ENCODE measurements around the gene PRKCSH. TPM values are rescaled to one million over a fixed set of nuclear protein-coding genes. Genes with fewer than 3 reads are reported as not detected.
"Not testable (repeated sequence)": the region's sequence is repeated elsewhere in the genome, so short reads cannot be mapped to it uniquely, and the experiment has no call there.

The PRKCSH gene
- total and polyA plus RNA-seq, 5 donors from 2014 or later = 29.0 to 244 (median 32.5) TPM

DNA sequence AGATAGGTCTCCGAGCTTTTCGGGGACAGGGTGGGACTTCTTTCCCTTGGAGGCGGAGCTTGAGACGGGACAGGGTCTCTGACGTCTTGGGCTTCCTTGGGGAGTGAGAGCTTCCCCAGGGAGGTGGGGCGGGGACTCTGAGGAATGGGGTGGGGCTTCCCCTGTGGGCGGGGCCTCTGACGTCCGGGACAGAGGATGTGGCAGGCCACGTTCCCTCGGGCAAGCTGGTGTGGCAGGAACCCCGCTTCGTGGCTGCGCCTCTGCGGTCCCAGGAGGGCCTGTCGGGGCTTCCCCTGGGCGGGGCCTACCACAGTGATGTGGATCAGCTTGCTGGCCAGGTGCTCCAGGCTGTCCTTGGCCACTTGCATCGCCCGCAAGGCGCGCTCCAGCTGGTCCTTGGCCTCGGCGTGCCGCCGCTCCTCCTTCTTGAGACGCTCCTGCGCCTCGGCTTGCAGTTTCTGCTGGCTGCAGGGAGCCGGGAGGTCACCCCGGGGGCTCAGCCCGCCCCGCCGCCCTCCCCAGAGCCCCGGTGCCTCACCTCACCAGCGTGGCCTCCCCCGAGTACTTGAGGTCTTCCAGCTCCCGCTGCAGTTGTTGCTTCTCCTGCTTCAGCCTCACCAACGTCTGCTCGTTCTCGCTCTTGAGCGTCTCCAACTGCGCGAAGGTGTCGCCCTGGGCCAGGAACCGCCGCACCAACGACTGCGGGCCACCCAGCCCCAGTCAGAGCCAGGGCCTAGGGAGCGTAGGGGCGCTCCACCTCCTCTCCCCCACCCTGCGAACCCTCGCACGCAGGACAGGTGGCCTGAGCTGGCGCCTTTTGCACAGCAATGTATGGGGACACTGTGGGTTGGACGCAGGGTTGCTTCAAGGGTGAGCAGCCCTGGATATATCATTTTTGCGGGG lies 13.0 kb upstream of the PRKCSH start:
- Mint-ChIP-seq H3K36me3 (no peaks in the 10 kb centered on the region), H3K27me3 (peaks cover 64% of the 10 kb centered on the region), H3K27ac (no peak overlapping the region), H3K4me3 (peak overlapping the region; percentile 73 to 85 (median 76)), H3K9me3 (no peaks in the 10 kb centered on the region), H3K4me1 (peaks cover 0 to 50% (median 19%) of the 10 kb centered on the region in 4 donors)
- peaks cover 9% of the 10 kb centered on the region for H3K27me3 ChIP-seq (ENCODE audit: control insufficient read depth, insufficient read depth, low read length)
- DNase-seq (peak; percentile 44 to 75 (median 56)), ATAC-seq (ENCODE audit: low read depth in 2 of 2) (peak; percentile 61 to 72)
- peaks cover 53% of the 10 kb centered on the region for H3K4me1 ChIP-seq (ENCODE audit: control insufficient read depth, insufficient read depth, low read length, poor library complexity, severe bottlenecking)
- H3K36me3 ChIP-seq (ENCODE audit: control insufficient read depth, insufficient read depth, low read length) = no peaks in the 10 kb centered on the region
- H3K9me3 ChIP-seq (ENCODE audit: control insufficient read depth in 2 of 2, low read length in 2 of 2) = no peaks in the 10 kb centered on the region
- no peak overlapping the region for H3K27ac ChIP-seq (ENCODE audit: insufficient read depth, low read length, poor library complexity, severe bottlenecking)
- peak overlapping the region; percentile 19 for H3K4me3 ChIP-seq (ENCODE audit: low read depth, low read length)

DNA sequence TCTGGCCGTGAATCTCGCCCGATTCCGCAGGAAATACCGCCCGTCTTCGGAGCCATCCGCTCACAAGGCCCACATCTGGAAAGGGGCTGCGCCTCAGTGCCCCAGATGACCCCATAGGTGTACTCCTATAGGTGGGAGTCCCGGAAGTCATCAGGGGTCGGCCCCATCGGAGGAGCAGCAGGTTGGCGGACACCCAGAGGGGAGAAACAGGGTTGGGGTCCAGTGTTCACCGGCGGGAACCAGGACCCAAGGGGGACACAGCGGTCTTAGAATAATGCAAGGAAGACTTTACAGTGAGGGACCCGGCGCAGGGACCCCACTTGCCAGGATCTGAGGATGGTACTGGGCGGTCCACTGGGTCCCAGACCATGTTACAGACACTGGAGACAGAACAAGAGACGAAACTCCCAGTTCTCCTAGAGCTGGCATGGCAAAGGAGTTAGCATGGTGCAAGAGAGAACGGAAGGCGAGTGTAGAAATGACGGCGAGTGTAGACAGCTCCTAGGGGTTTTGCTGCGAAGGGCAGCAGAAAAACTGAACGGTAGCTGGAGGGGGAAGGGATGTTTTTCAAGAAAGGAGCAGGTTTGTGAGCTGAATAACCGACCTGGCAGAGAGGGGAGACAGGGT lies 12.2 kb upstream of the PRKCSH start:
- Mint-ChIP-seq H3K9me3 (no peaks in the 10 kb centered on the region), H3K36me3 (no peaks in the 10 kb centered on the region), H3K4me3 (peak overlapping the region; percentile 45 to 85 (median 76)), H3K4me1 (peaks cover 0 to 48% (median 19%) of the 10 kb centered on the region in 4 donors), H3K27ac (peak overlapping the region in 1 of 3 donors; percentile 56), H3K27me3 (peaks cover 56% of the 10 kb centered on the region)
- Histone ChIP-seq H3K36me3 (ENCODE audit: control insufficient read depth, insufficient read depth, low read length) (no peaks in the 10 kb centered on the region), H3K4me1 (ENCODE audit: control insufficient read depth, insufficient read depth, low read length, poor library complexity, severe bottlenecking) (peaks cover 52% of the 10 kb centered on the region), H3K27me3 (ENCODE audit: control insufficient read depth, insufficient read depth, low read length) (peaks cover 9% of the 10 kb centered on the region), H3K4me3 (ENCODE audit: low read depth, low read length) (peak overlapping the region; percentile 24), H3K27ac (ENCODE audit: insufficient read depth, low read length, poor library complexity, severe bottlenecking) (no peak overlapping the region), H3K9me3 (ENCODE audit: control insufficient read depth in 2 of 2, low read length in 2 of 2) (no peaks in the 10 kb centered on the region)
- ATAC-seq (ENCODE audit: low read depth in 2 of 2) (no peak), DNase-seq (peak in 1 of 3 donors; percentile 9)

DNA sequence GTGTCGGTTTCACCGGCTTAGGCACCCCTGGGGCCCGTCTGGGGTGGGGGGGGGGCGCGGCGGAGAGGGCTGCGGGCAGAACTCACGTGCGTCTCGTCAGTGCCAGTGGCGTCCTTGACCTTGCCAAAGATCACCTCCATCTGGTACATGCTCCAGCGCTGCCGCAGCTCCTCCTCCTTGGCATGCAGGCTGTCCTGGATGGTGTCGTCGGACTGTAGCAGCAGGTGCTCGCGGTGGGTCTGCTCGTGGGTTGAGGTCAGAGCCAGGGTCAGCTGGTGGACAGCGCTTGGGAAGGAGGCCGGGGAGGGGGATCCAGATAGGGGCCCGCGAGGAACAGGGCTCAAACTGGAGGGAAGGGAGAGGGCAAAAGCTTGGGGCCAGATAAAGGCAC lies 11.6 kb upstream of the PRKCSH start:
- Mint-ChIP-seq H3K4me3 (peak overlapping the region in 2 of 4 donors; percentile 73 to 85), H3K27ac (no peak overlapping the region), H3K4me1 (peaks cover 0 to 43% (median 19%) of the 10 kb centered on the region in 4 donors), H3K27me3 (peaks cover 52% of the 10 kb centered on the region), H3K9me3 (no peaks in the 10 kb centered on the region), H3K36me3 (no peaks in the 10 kb centered on the region)
- Histone ChIP-seq H3K9me3 (ENCODE audit: control insufficient read depth in 2 of 2, low read length in 2 of 2) (no peaks in the 10 kb centered on the region), H3K4me1 (ENCODE audit: control insufficient read depth, insufficient read depth, low read length, poor library complexity, severe bottlenecking) (peaks cover 47% of the 10 kb centered on the region), H3K36me3 (ENCODE audit: control insufficient read depth, insufficient read depth, low read length) (no peaks in the 10 kb centered on the region), H3K4me3 (ENCODE audit: low read depth, low read length) (no peak overlapping the region), H3K27me3 (ENCODE audit: control insufficient read depth, insufficient read depth, low read length) (peaks cover 9% of the 10 kb centered on the region), H3K27ac (ENCODE audit: insufficient read depth, low read length, poor library complexity, severe bottlenecking) (no peak overlapping the region)
- DNase-seq (no peak), ATAC-seq (ENCODE audit: low read depth in 2 of 2) (no peak)

DNA sequence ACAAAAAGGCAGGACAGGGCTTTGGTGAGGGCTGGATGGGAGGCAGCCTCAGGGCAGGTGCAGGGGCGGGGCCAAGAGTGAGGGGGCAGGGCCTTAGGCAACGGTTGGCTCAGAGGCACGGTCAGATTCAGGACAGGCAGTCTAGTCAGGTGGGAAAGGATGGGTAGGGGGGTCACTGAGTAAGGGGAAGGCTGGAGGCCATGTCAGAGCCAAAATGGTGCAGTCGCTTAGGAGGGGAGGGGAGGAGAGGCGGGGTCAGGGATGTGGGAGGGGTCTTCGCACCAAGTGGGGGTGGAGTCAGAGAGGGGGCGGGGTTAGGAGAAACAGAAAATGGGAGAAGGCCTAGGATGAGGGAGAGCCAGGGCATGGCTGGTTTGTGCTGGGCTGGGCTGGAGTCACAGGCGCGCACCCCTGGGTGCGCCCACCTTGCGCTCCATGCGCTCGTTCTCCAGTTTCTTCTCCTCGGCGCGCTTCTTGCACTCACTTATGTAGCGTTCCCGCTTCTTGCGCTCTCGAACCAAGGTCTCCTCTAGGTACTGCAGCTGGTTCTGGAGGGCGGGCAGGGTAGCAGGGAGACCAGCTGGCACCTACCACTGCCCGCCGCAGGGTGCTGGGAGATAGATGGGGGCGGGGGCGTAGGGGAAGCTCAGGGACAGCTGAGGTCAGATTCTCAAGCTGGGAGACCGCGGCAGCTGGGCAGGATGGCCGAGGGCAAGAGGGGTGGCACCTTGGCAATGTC lies 9.5 kb upstream of the PRKCSH start:
- H3K27ac Mint-ChIP-seq = no peak overlapping the region
- H3K36me3 Mint-ChIP-seq = no peaks in the 10 kb centered on the region
- no peak for ATAC-seq (ENCODE audit: low read depth in 2 of 2)
- no peak for DNase-seq
- peaks cover 31% of the 10 kb centered on the region for H3K27me3 Mint-ChIP-seq
- no peaks in the 10 kb centered on the region for H3K36me3 ChIP-seq (ENCODE audit: control insufficient read depth, insufficient read depth, low read length)
- peaks cover 9% of the 10 kb centered on the region for H3K27me3 ChIP-seq (ENCODE audit: control insufficient read depth, insufficient read depth, low read length)
- H3K4me1 Mint-ChIP-seq = peaks cover 0 to 31% (median 16%) of the 10 kb centered on the region in 4 donors
- H3K9me3 ChIP-seq (ENCODE audit: control insufficient read depth in 2 of 2, low read length in 2 of 2) = no peaks in the 10 kb centered on the region
- no peak overlapping the region for H3K4me3 ChIP-seq (ENCODE audit: low read depth, low read length)
- H3K4me3 Mint-ChIP-seq = no peak overlapping the region
- H3K4me1 ChIP-seq (ENCODE audit: control insufficient read depth, insufficient read depth, low read length, poor library complexity, severe bottlenecking) = peaks cover 32% of the 10 kb centered on the region
- H3K9me3 Mint-ChIP-seq = no peaks in the 10 kb centered on the region
- no peak overlapping the region for H3K27ac ChIP-seq (ENCODE audit: insufficient read depth, low read length, poor library complexity, severe bottlenecking)

DNA sequence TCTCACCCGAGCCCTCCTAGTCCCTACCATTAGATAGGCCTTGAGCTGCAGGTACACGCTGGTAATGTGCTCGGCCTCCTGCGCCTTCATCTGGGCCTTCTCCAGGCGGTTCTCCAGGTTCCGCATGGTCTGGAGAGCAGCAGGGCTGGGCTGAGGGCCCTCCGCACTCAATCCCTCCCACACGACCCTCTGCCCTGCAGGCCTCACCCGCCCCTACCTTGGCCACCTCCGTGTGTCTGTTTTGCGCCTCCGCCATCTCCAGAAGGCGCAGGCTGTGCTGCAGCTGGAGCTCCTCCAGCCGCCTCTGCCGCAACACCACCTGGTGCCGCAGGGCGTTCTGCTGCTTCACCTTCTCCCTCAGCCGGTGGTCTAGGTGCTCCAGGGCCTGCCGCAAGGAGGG lies 8.8 kb upstream of the PRKCSH start:
- no peak overlapping the region for H3K27ac Mint-ChIP-seq
- H3K4me3 ChIP-seq (ENCODE audit: low read depth, low read length) = no peak overlapping the region
- DNase-seq (no peak), ATAC-seq (ENCODE audit: low read depth in 2 of 2) (no peak)
- no peaks in the 10 kb centered on the region for H3K36me3 Mint-ChIP-seq
- H3K9me3 Mint-ChIP-seq = no peaks in the 10 kb centered on the region
- peaks cover 24% of the 10 kb centered on the region for H3K4me1 ChIP-seq (ENCODE audit: control insufficient read depth, insufficient read depth, low read length, poor library complexity, severe bottlenecking)
- H3K27me3 Mint-ChIP-seq = peaks cover 24% of the 10 kb centered on the region
- H3K36me3 ChIP-seq (ENCODE audit: control insufficient read depth, insufficient read depth, low read length) = no peaks in the 10 kb centered on the region
- no peak overlapping the region for H3K27ac ChIP-seq (ENCODE audit: insufficient read depth, low read length, poor library complexity, severe bottlenecking)
- H3K9me3 ChIP-seq (ENCODE audit: control insufficient read depth in 2 of 2, low read length in 2 of 2) = no peaks in the 10 kb centered on the region
- H3K4me1 Mint-ChIP-seq = peaks cover 0 to 24% (median 13%) of the 10 kb centered on the region in 4 donors
- H3K4me3 Mint-ChIP-seq = no peak overlapping the region
- peaks cover 4% of the 10 kb centered on the region for H3K27me3 ChIP-seq (ENCODE audit: control insufficient read depth, insufficient read depth, low read length)

DNA sequence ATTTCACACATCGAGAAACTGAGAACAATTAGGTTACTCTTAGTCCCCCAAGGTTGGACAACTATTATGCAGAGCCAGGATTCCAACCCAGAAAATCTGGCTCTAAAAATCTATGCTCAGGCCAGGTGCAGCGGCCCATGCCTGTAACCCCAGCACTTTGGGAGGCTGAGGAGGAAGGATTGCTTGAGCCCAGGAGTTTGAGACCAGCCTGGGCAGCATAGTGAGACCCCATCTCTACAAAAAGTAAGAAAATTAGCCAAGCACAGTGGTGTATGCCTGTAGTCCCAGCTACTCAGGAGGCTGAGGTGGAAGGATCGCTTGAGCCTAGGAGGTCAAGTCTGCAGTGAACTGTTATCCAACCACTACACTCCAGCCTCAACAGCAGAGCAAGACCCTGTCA lies 1.9 kb upstream of the PRKCSH start:
- not testable (repeated sequence) for H3K27me3 Mint-ChIP-seq; H3K4me3 ChIP-seq (ENCODE audit: low read depth, low read length); DNase-seq; ATAC-seq (ENCODE audit: low read depth in 2 of 2); H3K9me3 ChIP-seq (ENCODE audit: control insufficient read depth in 2 of 2, low read length in 2 of 2); H3K36me3 ChIP-seq (ENCODE audit: control insufficient read depth, insufficient read depth, low read length); H3K9me3 Mint-ChIP-seq; H3K36me3 Mint-ChIP-seq; H3K27ac ChIP-seq (ENCODE audit: insufficient read depth, low read length, poor library complexity, severe bottlenecking); H3K27me3 ChIP-seq (ENCODE audit: control insufficient read depth, insufficient read depth, low read length); H3K27ac Mint-ChIP-seq
- peaks cover 21% of the 10 kb centered on the region for H3K4me1 ChIP-seq (ENCODE audit: control insufficient read depth, insufficient read depth, low read length, poor library complexity, severe bottlenecking)
- Mint-ChIP-seq H3K4me3 (peak overlapping the region in 1 of 4 donors; percentile 21), H3K4me1 (peaks cover 4 to 30% (median 10%) of the 10 kb centered on the region in 4 donors)

DNA sequence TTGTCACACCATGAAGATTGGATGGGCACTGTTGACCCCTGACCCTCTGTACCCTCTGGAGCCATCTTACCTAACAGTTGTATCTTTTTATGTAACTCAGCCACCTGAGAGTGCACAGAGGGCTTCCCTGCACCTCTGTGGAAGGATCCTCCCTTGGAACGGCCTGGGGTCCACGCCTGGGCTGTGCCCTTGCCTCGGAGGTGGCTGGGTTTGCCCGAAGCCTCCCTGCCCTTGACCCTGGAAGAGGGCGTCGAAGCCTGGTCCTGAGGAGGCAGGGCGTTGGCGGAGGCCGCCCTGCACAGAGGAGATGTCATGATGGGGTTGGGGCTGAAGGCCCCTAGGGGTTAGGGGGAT lies 755 bp upstream of the PRKCSH start:
- peak overlapping the region; percentile 97 to 100 (median 100) for H3K4me3 Mint-ChIP-seq
- ATAC-seq (ENCODE audit: low read depth in 2 of 2) = no peak
- H3K36me3 Mint-ChIP-seq = peaks cover 6% of the 10 kb centered on the region
- peaks cover 6% of the 10 kb centered on the region for H3K27me3 Mint-ChIP-seq
- Histone ChIP-seq H3K27ac (ENCODE audit: insufficient read depth, low read length, poor library complexity, severe bottlenecking) (peak overlapping the region; percentile 82), H3K4me3 (ENCODE audit: low read depth, low read length) (peak overlapping the region; percentile 83), H3K9me3 (ENCODE audit: control insufficient read depth in 2 of 2, low read length in 2 of 2) (no peaks in the 10 kb centered on the region), H3K27me3 (ENCODE audit: control insufficient read depth, insufficient read depth, low read length) (no peaks in the 10 kb centered on the region), H3K36me3 (ENCODE audit: control insufficient read depth, insufficient read depth, low read length) (peaks cover 15% of the 10 kb centered on the region), H3K4me1 (ENCODE audit: control insufficient read depth, insufficient read depth, low read length, poor library complexity, severe bottlenecking) (peaks cover 21% of the 10 kb centered on the region)
- no peak for DNase-seq
- peaks cover 0 to 1% (median 0%) of the 10 kb centered on the region in 7 donors for H3K9me3 Mint-ChIP-seq
- H3K4me1 Mint-ChIP-seq = peaks cover 4 to 30% (median 10%) of the 10 kb centered on the region in 4 donors
- peak overlapping the region; percentile 92 to 99 (median 97) for H3K27ac Mint-ChIP-seq

Data from CD4-positive, CD25-positive, alpha-beta regulatory T cell (primary cell).